Heart left ventricle (tissue), 13 donors: ENCODE results near the gene C2orf42.

Experiments
- CTCF ChIP-seq, 12 donors: fragments of 200-600 bp; sonication (generic) in 4 of 12; IDR thresholded peaks; one replicate each; pipeline versions ENCODE4 v1.5.0 to v1.8.0; 2018 to 2022; ENCODE audit warnings: antibody characterized with exemption in 12 of 12, mild to moderate bottlenecking in 5 of 12
- POLR2A ChIP-seq, 2 donors: fragments of 450-650 bp; IDR thresholded peaks; one replicate each; pipeline ENCODE4 v1.6.1; 2017; ENCODE audit warnings: antibody characterized with exemption in 2 of 2, mild to moderate bottlenecking in 2 of 2, moderate library complexity in 2 of 2
- donor health status: ischemic (EF 13 %, LVEDD 7.1; RV severe dilation, severe dysfunction).
- donor health status: DM: no; HTN: yes; CAD: no.
- donor health status: DM: no; HTN: no; CAD: no.
- donor health status: ischemic (EF 25% LVEDD 6.9; RV normal size, moderate dysfunction).
- donor health status: ischemic (EF 25% LVEDD 5.7; RV mildly dilated, moderate dysfunction).
- donor health status: ischemic (EF 35%, LVEDD 5.7; RV mildly dilated, moderate dysfunction).
- donor health status: nonischemic (EF 11% LVEDD 7.7; RV severe dilation, severe dysfunction).
- donor health status: DM: yes; HTN: yes; CAD: no.
- donor health status: PGD.
- donor health status: ischemic (EF 29% LVEDD 5.4; RV normal size, mild dysfunction).
- donor health status: nonischemic (EF 23%, LVEDD 6.1; RV moderate dilation, normal function).

- TF ChIP-seq POLR2A (IDR thresholded peaks at IDR 0.05), result no peak
- TF ChIP-seq CTCF (IDR thresholded peaks at IDR 0.05), result no peak
These were observed 46.2 kb downstream of the C2orf42 start for GRCh38 chr2:70144443-70145143.
